H9 (cell line): ENCODE measurements around the gene PDZD2. TPM values are rescaled to one million over a fixed set of nuclear protein-coding genes. Genes with fewer than 3 reads are reported as not detected.

Experiments
- DNase-seq: peaks from one replicate; pipeline ENCODE4 v3.0.0-alpha.2; 2017
- H2AFZ ChIP-seq: one replicate; pipeline ENCODE4 v1.6.1; 2013; ENCODE audit warnings: mild to moderate bottlenecking, low read length, control low read depth, moderate library complexity
- H2AK5ac ChIP-seq: 2 replicates; pipeline ENCODE4 v1.6.1; 2013; ENCODE audit warnings: low read length, control low read depth, mixed read lengths; ENCODE audit not compliant: insufficient read length
- H2BK120ac ChIP-seq: one replicate; pipeline ENCODE4 v1.6.1; 2013; ENCODE audit warnings: low read depth, mild to moderate bottlenecking, low read length, control low read depth, inconsistent platforms; ENCODE audit not compliant: poor library complexity, severe bottlenecking
- H2BK12ac ChIP-seq: 2 replicates; pipeline ENCODE4 v1.6.1; 2013; ENCODE audit warnings: low read length, control low read depth, mixed read lengths, low read depth; ENCODE audit not compliant: insufficient read length
- H2BK15ac ChIP-seq: 2 replicates; pipeline ENCODE4 v1.6.1; 2013; ENCODE audit warnings: low read depth, low read length, control low read depth
- H2BK20ac ChIP-seq: one replicate; pipeline ENCODE4 v1.6.1; 2013; ENCODE audit warnings: low read depth, mild to moderate bottlenecking, low read length, control low read depth, inconsistent platforms; ENCODE audit not compliant: poor library complexity, severe bottlenecking
- H2BK5ac ChIP-seq: 2 replicates; pipeline ENCODE4 v1.6.1; 2013; ENCODE audit warnings: low read length, control low read depth, mixed read lengths; ENCODE audit not compliant: insufficient read length
- H3K14ac ChIP-seq: 2 replicates; pipeline ENCODE4 v1.6.1; 2013; ENCODE audit warnings: low read length, control low read depth; ENCODE audit not compliant: insufficient read depth
- H3K18ac ChIP-seq: 2 replicates; pipeline ENCODE4 v1.6.1; 2013; ENCODE audit warnings: low read depth, mild to moderate bottlenecking, mixed read lengths, low read length, control low read depth; ENCODE audit not compliant: insufficient read length
- H3K23ac ChIP-seq: 2 replicates; pipeline ENCODE4 v1.6.1; 2013; ENCODE audit warnings: low read length, control low read depth, mixed read lengths, low read depth; ENCODE audit not compliant: insufficient read length
- H3K23me2 ChIP-seq: 2 replicates; pipeline ENCODE4 v1.6.1; 2013; ENCODE audit warnings: low read depth, mild to moderate bottlenecking, mixed read lengths, low read length, control low read depth; ENCODE audit not compliant: insufficient read length, poor library complexity, severe bottlenecking
- H3K27ac ChIP-seq: 2 replicates; pipeline ENCODE4 v1.5.1; 2013; ENCODE audit warnings: low read length, control low read depth, mixed read lengths, low read depth; ENCODE audit not compliant: insufficient read length
- H3K27me3 ChIP-seq: 2 replicates; pipeline ENCODE4 v1.6.1; 2013; ENCODE audit warnings: low read length, control low read depth, inconsistent platforms; ENCODE audit not compliant: insufficient read depth
- H3K4ac ChIP-seq: 2 replicates; pipeline ENCODE4 v1.6.1; 2013; ENCODE audit warnings: low read depth, mild to moderate bottlenecking, control low read depth, inconsistent platforms, low read length, moderate library complexity
- H3K4me1 ChIP-seq: 2 replicates; pipeline ENCODE4 v1.6.1; 2013; ENCODE audit warnings: low read length, control low read depth, inconsistent platforms; ENCODE audit not compliant: insufficient read depth
- H3K4me2 ChIP-seq: 2 replicates; pipeline ENCODE4 v1.6.1; 2013; ENCODE audit warnings: low read length, control low read depth, mixed read lengths; ENCODE audit not compliant: insufficient read length, insufficient read depth
- H3K56ac ChIP-seq: 2 replicates; pipeline ENCODE4 v1.6.1; 2013; ENCODE audit warnings: low read depth, mild to moderate bottlenecking, mixed read lengths, low read length, control low read depth; ENCODE audit not compliant: insufficient read length
- H3K79me1 ChIP-seq: 2 replicates; pipeline ENCODE4 v1.6.1; 2013; ENCODE audit warnings: low read depth, mild to moderate bottlenecking, moderate library complexity, low read length, control low read depth, inconsistent platforms; ENCODE audit not compliant: insufficient read depth, poor library complexity, severe bottlenecking
- H3K79me2 ChIP-seq: 2 replicates; pipeline ENCODE4 v1.6.1; 2013; ENCODE audit warnings: low read length, control low read depth, inconsistent platforms; ENCODE audit not compliant: insufficient read depth
- H3K9ac ChIP-seq: 2 replicates; pipeline ENCODE4 v1.6.1; 2013; ENCODE audit warnings: low read length, control low read depth, mixed read lengths; ENCODE audit not compliant: insufficient read length; ENCODE audit errors: extremely low read depth
- H3K9me3 ChIP-seq: one replicate; pipeline ENCODE4 v1.6.1; 2013; ENCODE audit warnings: low read depth, low read length, inconsistent platforms; ENCODE audit not compliant: control insufficient read depth
- H3T11ph ChIP-seq: one replicate; pipeline ENCODE4 v1.6.1; 2013; ENCODE audit warnings: mild to moderate bottlenecking, low read length, control low read depth, inconsistent platforms
- H4K20me1 ChIP-seq: one replicate; pipeline ENCODE4 v1.6.1; 2013; ENCODE audit not compliant: control insufficient read depth, insufficient read length, insufficient read depth
- H4K5ac ChIP-seq: 2 replicates; pipeline ENCODE4 v1.6.1; 2013; ENCODE audit warnings: low read depth, mild to moderate bottlenecking, mixed read lengths, low read length, control low read depth; ENCODE audit not compliant: insufficient read length
- H4K8ac ChIP-seq: replicated peaks from 2 replicates; pipeline ENCODE4 v1.6.1; 2013; ENCODE audit warnings: low read length, control low read depth, mixed read lengths, low read depth; ENCODE audit not compliant: insufficient read length
- H4K91ac ChIP-seq: 2 replicates; pipeline ENCODE4 v1.6.1; 2013; ENCODE audit warnings: low read depth, mild to moderate bottlenecking, moderate library complexity, mixed read lengths, low read length, control low read depth; ENCODE audit not compliant: insufficient read length
- H3K27ac Mint-ChIP-seq, 3 experiments: 2 replicates in 2 of 3; 3 replicates in 1 of 3; pipeline ENCODE4 v1.8.0; 2020 to 2021; ENCODE audit warnings: mixed read lengths in 3 of 3, mild to moderate bottlenecking in 1 of 3, moderate library complexity in 1 of 3
- H3K27me3 Mint-ChIP-seq: 2 replicates; pipeline ENCODE4 v1.8.0; 2021; ENCODE audit warnings: low read depth, mild to moderate bottlenecking, moderate library complexity, mixed read lengths
- H3K36me3 Mint-ChIP-seq, 3 experiments: 2 replicates in 2 of 3; 3 replicates in 1 of 3; pipeline ENCODE4 v1.8.0; 2020 to 2021; ENCODE audit warnings: low read depth in 3 of 3, mixed read lengths in 3 of 3; ENCODE audit not compliant: insufficient read depth in 1 of 3
- H3K4me1 Mint-ChIP-seq, 2 experiments: 2 replicates each; pipeline ENCODE4 v1.8.0; 2020; ENCODE audit warnings: mixed read lengths in 2 of 2
- H3K4me3 Mint-ChIP-seq, 2 experiments: 2 replicates in 1 of 2; 3 replicates in 1 of 2; pipeline ENCODE4 v1.8.0; 2020 to 2021; ENCODE audit warnings: mild to moderate bottlenecking in 2 of 2, mixed read lengths in 2 of 2, moderate library complexity in 1 of 2
- H3K9me3 Mint-ChIP-seq, 2 experiments: 2 replicates in 1 of 2; 3 replicates in 1 of 2; pipeline ENCODE4 v1.8.0; 2020; ENCODE audit warnings: mild to moderate bottlenecking in 2 of 2, mixed read lengths in 2 of 2, moderate library complexity in 1 of 2
- CTCF ChIP-seq: fragments of 200-600 bp; sonication (generic); conservative IDR thresholded peaks from 3 replicates; pipeline ENCODE4 v1.8.0; 2021; ENCODE audit warnings: antibody characterized with exemption, mild to moderate bottlenecking
- WGBS: extraction: QIAGEN DNeasy Blood & Tissue Kit; methylation state at CpG from one replicate; pipeline ENCODE4 v1.1.7; 2013; ENCODE audit warnings: missing lambda C conversion rate, low lambda C conversion rate, mixed read lengths; ENCODE audit not compliant: insufficient read length; ENCODE audit errors: extremely low coverage; 5-methylcytosine and 5-hydroxymethylcytosine counted together
- total RNA-seq: library from RNA; stranded (reverse); gene quantifications from 2 replicates; pipeline ENCODE4 v1.2.1, GENCODE V29; 2021

Gene PDZD2
- total RNA-seq, 1 experiment from 2014 or later = 9.9 TPM

GRCh38 chr5:31967461-31967860 lies 328.5 kb downstream of the PDZD2 start:
- Mint-ChIP-seq H3K27ac (0 out of 7 replicates have a peak overlapping the region, but pooled peaks of 1 of the 3 experiments have one; percentile 30), H3K27me3 (no peaks in the 10 kb centered on the region), H3K4me1 (peaks cover 24 to 31% of the 10 kb centered on the region in 2 experiments), H3K36me3 (peaks cover 0 to 2% (median 0%) of the 10 kb centered on the region in 3 experiments; a peak in 3 of 7 replicates), H3K9me3 (no peaks in the 10 kb centered on the region), H3K4me3 (no peak overlapping the region)
- Histone ChIP-seq H2BK5ac (no peak overlapping the region), H3K4me1 (peaks cover 4% of the 10 kb centered on the region; the same call in 1 of the 2 replicates), H3K18ac (no peak overlapping the region), H3K79me2 (no peaks in the 10 kb centered on the region), H2AK5ac (no peak overlapping the region), H2BK20ac (no peak overlapping the region), H3K4ac (no peak overlapping the region), H3K9ac (no peak overlapping the region), H3T11ph (no peak overlapping the region), H4K91ac (no peak overlapping the region), H3K23me2 (no peaks in the 10 kb centered on the region), H2BK12ac (no peak overlapping the region), H2BK120ac (no peak overlapping the region), H3K14ac (no peak overlapping the region), H3K4me2 (no peak overlapping the region), H2AFZ (no peak overlapping the region), H3K23ac (no peak overlapping the region), H3K27me3 (no peaks in the 10 kb centered on the region), H3K9me3 (no peaks in the 10 kb centered on the region), H3K79me1 (no peaks in the 10 kb centered on the region), H4K5ac (no peak overlapping the region), H4K20me1 (no peaks in the 10 kb centered on the region), H3K56ac (no peak overlapping the region), H3K27ac (no peak overlapping the region), H2BK15ac (no peak overlapping the region), H4K8ac (no peak overlapping the region)
- no peak for DNase-seq
- no CpG with 5 or more reads among the region's 3 CpGs for WGBS
- no peak for TF ChIP-seq CTCF
